ENCODE measurements around the gene TINCR. TPM values are rescaled to one million over a fixed set of nuclear protein-coding genes. Genes with fewer than 3 reads are reported as not detected.

Gene TINCR
- polyA plus RNA-seq, 2 of the 4 experiments (the other 2 are of a cell fraction), result 1.2 to 1.8 TPM

DNA sequence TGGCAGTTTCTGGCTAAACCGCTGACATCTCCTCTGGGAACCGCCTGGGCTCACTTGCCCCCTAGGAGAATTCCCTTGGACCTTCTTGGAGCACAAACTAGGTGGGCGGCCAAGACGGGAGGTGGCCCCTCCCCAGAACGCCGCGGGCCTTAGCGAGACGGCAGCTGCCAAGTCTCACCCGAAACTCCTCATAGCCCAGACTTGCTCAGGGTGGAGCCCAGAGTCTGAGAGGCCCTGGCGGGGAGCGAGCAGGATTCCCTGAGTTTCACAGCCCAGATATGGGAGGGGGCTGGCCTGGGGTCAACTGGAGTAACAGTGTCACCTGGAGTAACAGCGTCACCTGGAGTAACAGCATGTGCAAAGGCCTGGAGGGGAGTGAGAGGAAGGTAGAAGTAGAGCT lies 10.1 kb downstream of the TINCR start (continued):
- TF ChIP-seq, protein P1, sequence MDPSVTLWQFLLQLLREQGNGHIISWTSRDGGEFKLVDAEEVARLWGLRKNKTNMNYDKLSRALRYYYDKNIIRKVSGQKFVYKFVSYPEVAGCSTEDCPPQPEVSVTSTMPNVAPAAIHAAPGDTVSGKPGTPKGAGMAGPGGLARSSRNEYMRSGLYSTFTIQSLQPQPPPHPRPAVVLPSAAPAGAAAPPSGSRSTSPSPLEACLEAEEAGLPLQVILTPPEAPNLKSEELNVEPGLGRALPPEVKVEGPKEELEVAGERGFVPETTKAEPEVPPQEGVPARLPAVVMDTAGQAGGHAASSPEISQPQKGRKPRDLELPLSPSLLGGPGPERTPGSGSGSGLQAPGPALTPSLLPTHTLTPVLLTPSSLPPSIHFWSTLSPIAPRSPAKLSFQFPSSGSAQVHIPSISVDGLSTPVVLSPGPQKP (IDR thresholded peaks at IDR 0.05; ENCODE audit: low read depth, low read length), result no peak
- TF ChIP-seq, protein P2, sequence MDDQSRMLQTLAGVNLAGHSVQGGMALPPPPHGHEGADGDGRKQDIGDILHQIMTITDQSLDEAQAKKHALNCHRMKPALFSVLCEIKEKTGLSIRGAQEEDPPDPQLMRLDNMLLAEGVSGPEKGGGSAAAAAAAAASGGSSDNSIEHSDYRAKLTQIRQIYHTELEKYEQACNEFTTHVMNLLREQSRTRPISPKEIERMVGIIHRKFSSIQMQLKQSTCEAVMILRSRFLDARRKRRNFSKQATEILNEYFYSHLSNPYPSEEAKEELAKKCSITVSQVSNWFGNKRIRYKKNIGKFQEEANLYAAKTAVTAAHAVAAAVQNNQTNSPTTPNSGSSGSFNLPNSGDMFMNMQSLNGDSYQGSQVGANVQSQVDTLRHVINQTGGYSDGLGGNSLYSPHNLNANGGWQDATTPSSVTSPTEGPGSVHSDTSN (IDR thresholded peaks at IDR 0.05), result no peak
- TF ChIP-seq RNF2 (IDR thresholded peaks at IDR 0.05; ENCODE audit: borderline replicate concordance, low read depth) (no peak), HOXA7 (CRISPR knock-in tag; IDR thresholded peaks at IDR 0.05) (no peak), TFCP2L1 (CRISPR knock-in tag; IDR thresholded peaks at IDR 0.05) (no peak), ZFP36 (IDR thresholded peaks at IDR 0.05; ENCODE audit: borderline replicate concordance, partially characterized antibody) (no peak), FOXS1 (CRISPR knock-in tag; IDR thresholded peaks at IDR 0.05) (no peak)

DNA sequence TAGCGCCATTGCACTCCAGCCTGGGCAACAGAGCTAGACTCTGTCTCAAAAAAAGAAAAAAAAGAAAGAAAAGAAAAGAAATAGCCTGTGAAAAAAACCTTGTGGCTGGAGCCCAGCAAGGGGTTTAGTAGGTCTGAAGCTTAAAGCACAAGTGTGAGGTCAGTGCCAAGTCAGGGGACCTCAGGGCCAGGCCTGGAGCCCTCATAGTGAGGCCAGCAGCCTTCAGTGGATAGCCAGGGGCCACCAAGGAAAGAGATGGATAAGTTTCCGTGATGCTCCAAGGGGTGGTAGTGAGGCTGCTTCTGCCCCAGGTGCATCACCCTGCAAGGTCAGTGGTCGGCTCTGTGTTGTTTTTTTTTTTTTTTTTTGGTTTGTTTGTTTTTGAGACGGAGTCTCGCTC lies 12.9 kb downstream of the TINCR start:
- TF ChIP-seq CEBPB (IDR thresholded peaks at IDR 0.05) (no peak), HOXA7 (CRISPR knock-in tag; IDR thresholded peaks at IDR 0.05) (no peak), ESRRA (IDR thresholded peaks at IDR 0.05; ENCODE audit: borderline replicate concordance, low read length) (no peak), PHF8 (IDR thresholded peaks at IDR 0.05; ENCODE audit: borderline replicate concordance, low read depth) (no peak), JUNB (IDR thresholded peaks at IDR 0.05) (no peak), RNF2 (IDR thresholded peaks at IDR 0.05; ENCODE audit: borderline replicate concordance, low read depth) (no peak), KDM1A (IDR thresholded peaks at IDR 0.05; ENCODE audit: low read depth) (no peak), FOXS1 (CRISPR knock-in tag; IDR thresholded peaks at IDR 0.05) (no peak), EP300 (IDR thresholded peaks at IDR 0.05) (no peak), CBX2 (IDR thresholded peaks at IDR 0.05; ENCODE audit: borderline replicate concordance, low read depth) (no peak), TP53 (CRISPR knock-in tag; IDR thresholded peaks at IDR 0.05) (no peak), RAD21 (conservative IDR thresholded peaks at IDR 0.05 in 1 of 2, IDR thresholded peaks at IDR 0.05 in 1 of 2) (no peak), POLR2A (IDR thresholded peaks at IDR 0.05; ENCODE audit: low read length) (no peak), RCOR1 (IDR thresholded peaks at IDR 0.05; ENCODE audit: low read depth, low read length) (no peak)
- TF ChIP-seq, protein P3, sequence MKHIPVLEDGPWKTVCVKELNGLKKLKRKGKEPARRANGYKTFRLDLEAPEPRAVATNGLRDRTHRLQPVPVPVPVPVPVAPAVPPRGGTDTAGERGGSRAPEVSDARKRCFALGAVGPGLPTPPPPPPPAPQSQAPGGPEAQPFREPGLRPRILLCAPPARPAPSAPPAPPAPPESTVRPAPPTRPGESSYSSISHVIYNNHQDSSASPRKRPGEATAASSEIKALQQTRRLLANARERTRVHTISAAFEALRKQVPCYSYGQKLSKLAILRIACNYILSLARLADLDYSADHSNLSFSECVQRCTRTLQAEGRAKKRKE (CRISPR knock-in tag; IDR thresholded peaks at IDR 0.05; ENCODE audit: low read depth), result no peak
- TF ChIP-seq, protein P4, sequence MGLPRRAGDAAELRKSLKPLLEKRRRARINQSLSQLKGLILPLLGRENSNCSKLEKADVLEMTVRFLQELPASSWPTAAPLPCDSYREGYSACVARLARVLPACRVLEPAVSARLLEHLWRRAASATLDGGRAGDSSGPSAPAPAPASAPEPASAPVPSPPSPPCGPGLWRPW (IDR thresholded peaks at IDR 0.05), result no peak
- TF ChIP-seq, protein P1 (IDR thresholded peaks at IDR 0.05; ENCODE audit: low read depth, low read length), result no peak
- Histone ChIP-seq H3K4me3 (no peak overlapping the region), H3K27ac (no peak overlapping the region), H3K4me1 (no peaks in the 10 kb centered on the region), H3K4me2 (no peak overlapping the region), H3K9me3 (no peaks in the 10 kb centered on the region)
- FAIRE-seq (no peak), ATAC-seq (no peak), DNase-seq (ENCODE audit: low read depth in 1 of 2, low spot score in 1 of 2) (no peak)
- ChIA-PET POLR2A (no interaction called here), CTCF (no interaction called here)
- 57% methylated on average over 5 of the region's 5 CpGs for WGBS (ENCODE audit: missing lambda C conversion rate)

DNA sequence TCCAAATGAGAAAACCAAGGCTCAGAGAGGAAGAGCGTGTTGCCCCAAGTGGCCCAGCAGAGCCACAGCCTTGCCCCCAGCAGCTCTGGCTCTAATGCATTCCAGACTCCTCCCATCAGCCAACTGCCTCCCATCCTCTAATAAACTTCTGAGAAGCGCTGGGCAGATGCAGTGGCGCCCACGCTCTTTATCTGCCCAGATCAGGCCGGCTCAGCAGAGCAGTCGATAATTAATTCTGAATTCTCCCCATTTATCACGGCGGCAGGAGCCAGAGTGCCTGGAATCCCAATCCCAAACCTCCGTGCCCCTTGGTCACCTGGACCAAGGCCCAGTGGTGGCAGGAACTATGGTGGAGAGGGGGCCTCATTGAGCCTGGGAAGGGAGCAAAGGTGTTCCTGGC lies 13.9 kb downstream of the TINCR start:
- FAIRE-seq (no peak), ATAC-seq (no peak), DNase-seq (ENCODE audit: low read depth in 1 of 2, low spot score in 1 of 2) (no peak)
- 89% methylated on average over 8 of the region's 9 CpGs for WGBS (ENCODE audit: missing lambda C conversion rate)
- TF ChIP-seq RNF2 (IDR thresholded peaks at IDR 0.05; ENCODE audit: borderline replicate concordance, low read depth) (no peak), HDAC2 (IDR thresholded peaks at IDR 0.05) (no peak), RARB (CRISPR knock-in tag; IDR thresholded peaks at IDR 0.05) (no peak), PHF8 (IDR thresholded peaks at IDR 0.05; ENCODE audit: borderline replicate concordance, low read depth) (no peak), EHF (CRISPR knock-in tag; IDR thresholded peaks at IDR 0.05) (no peak), POLR2AphosphoS2 (conservative IDR thresholded peaks at IDR 0.05; ENCODE audit: low read length) (no peak), RAD21 (conservative IDR thresholded peaks at IDR 0.05 in 1 of 2, IDR thresholded peaks at IDR 0.05 in 1 of 2) (no peak), HOXB5 (CRISPR knock-in tag; IDR thresholded peaks at IDR 0.05) (no peak)
- TF ChIP-seq, protein P5, sequence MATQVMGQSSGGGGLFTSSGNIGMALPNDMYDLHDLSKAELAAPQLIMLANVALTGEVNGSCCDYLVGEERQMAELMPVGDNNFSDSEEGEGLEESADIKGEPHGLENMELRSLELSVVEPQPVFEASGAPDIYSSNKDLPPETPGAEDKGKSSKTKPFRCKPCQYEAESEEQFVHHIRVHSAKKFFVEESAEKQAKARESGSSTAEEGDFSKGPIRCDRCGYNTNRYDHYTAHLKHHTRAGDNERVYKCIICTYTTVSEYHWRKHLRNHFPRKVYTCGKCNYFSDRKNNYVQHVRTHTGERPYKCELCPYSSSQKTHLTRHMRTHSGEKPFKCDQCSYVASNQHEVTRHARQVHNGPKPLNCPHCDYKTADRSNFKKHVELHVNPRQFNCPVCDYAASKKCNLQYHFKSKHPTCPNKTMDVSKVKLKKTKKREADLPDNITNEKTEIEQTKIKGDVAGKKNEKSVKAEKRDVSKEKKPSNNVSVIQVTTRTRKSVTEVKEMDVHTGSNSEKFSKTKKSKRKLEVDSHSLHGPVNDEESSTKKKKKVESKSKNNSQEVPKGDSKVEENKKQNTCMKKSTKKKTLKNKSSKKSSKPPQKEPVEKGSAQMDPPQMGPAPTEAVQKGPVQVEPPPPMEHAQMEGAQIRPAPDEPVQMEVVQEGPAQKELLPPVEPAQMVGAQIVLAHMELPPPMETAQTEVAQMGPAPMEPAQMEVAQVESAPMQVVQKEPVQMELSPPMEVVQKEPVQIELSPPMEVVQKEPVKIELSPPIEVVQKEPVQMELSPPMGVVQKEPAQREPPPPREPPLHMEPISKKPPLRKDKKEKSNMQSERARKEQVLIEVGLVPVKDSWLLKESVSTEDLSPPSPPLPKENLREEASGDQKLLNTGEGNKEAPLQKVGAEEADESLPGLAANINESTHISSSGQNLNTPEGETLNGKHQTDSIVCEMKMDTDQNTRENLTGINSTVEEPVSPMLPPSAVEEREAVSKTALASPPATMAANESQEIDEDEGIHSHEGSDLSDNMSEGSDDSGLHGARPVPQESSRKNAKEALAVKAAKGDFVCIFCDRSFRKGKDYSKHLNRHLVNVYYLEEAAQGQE (IDR thresholded peaks at IDR 0.05), result no peak
- TF ChIP-seq, protein P4 (IDR thresholded peaks at IDR 0.05), result no peak
- TF ChIP-seq, protein P6, sequence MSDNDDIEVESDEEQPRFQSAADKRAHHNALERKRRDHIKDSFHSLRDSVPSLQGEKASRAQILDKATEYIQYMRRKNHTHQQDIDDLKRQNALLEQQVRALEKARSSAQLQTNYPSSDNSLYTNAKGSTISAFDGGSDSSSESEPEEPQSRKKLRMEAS (IDR thresholded peaks at IDR 0.05), result no peak
- Histone ChIP-seq H3K4me3 (no peak overlapping the region), H3K4me2 (no peak overlapping the region), H3K27ac (no peak overlapping the region), H3K4me1 (no peaks in the 10 kb centered on the region), H3K9me3 (no peaks in the 10 kb centered on the region)
- ChIA-PET CTCF (no interaction called here), POLR2A (no interaction called here)
